ENCODE results near the gene SPATC1L. TPM values are rescaled to one million over a fixed set of nuclear protein-coding genes. Genes with fewer than 3 reads are reported as not detected.

SPATC1L gene
- total and polyA plus RNA-seq, 2 of the 8 experiments (the other 6 are each of a cell fraction or from before 2014, with no cell fraction given), result 24.9 to 50.0 TPM

DNA sequence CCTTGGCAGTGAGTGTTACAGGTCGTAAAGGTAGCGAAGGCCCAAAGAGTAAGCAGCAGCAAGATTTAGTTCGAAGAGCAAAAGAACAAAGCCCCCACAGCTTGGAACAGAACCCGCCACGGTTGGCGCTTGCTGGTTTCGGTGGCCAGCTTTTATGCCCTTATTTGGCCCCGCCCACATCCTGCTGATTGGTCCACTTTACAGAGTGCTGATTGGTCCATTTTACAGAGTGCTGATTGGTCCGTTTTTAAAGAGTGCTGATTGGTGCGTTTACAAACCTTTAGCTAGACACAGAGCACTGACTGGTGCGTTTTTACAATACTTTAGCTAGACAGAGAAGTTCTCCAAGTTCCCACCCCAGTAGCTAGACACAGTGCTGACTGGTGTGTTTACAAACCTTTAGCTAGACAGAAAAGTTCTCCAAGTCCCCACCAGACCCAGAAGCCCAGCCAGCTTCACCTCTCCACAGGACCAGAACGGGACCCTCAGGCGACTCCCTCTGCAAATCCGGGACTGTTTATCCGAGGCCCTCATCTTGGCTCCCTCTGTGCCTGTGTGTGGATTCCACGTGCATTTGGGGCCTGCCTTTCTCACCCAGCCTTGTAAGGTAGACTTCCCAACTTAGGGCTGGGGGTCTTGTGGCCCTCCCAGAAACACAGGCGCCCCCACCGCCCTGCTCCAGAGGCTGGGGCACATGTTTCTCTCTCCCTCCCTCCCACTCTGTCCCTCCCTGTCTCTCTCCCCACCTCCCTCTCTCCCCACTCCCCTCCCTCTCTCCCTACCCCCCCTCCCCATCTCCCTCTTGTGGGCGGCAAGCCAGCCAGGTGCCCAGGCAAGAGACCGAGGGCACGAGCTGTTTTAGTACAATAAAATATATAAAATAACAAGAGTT is 41.4 kb downstream of the SPATC1L start (continued):
- TF ChIP-seq, protein P1, sequence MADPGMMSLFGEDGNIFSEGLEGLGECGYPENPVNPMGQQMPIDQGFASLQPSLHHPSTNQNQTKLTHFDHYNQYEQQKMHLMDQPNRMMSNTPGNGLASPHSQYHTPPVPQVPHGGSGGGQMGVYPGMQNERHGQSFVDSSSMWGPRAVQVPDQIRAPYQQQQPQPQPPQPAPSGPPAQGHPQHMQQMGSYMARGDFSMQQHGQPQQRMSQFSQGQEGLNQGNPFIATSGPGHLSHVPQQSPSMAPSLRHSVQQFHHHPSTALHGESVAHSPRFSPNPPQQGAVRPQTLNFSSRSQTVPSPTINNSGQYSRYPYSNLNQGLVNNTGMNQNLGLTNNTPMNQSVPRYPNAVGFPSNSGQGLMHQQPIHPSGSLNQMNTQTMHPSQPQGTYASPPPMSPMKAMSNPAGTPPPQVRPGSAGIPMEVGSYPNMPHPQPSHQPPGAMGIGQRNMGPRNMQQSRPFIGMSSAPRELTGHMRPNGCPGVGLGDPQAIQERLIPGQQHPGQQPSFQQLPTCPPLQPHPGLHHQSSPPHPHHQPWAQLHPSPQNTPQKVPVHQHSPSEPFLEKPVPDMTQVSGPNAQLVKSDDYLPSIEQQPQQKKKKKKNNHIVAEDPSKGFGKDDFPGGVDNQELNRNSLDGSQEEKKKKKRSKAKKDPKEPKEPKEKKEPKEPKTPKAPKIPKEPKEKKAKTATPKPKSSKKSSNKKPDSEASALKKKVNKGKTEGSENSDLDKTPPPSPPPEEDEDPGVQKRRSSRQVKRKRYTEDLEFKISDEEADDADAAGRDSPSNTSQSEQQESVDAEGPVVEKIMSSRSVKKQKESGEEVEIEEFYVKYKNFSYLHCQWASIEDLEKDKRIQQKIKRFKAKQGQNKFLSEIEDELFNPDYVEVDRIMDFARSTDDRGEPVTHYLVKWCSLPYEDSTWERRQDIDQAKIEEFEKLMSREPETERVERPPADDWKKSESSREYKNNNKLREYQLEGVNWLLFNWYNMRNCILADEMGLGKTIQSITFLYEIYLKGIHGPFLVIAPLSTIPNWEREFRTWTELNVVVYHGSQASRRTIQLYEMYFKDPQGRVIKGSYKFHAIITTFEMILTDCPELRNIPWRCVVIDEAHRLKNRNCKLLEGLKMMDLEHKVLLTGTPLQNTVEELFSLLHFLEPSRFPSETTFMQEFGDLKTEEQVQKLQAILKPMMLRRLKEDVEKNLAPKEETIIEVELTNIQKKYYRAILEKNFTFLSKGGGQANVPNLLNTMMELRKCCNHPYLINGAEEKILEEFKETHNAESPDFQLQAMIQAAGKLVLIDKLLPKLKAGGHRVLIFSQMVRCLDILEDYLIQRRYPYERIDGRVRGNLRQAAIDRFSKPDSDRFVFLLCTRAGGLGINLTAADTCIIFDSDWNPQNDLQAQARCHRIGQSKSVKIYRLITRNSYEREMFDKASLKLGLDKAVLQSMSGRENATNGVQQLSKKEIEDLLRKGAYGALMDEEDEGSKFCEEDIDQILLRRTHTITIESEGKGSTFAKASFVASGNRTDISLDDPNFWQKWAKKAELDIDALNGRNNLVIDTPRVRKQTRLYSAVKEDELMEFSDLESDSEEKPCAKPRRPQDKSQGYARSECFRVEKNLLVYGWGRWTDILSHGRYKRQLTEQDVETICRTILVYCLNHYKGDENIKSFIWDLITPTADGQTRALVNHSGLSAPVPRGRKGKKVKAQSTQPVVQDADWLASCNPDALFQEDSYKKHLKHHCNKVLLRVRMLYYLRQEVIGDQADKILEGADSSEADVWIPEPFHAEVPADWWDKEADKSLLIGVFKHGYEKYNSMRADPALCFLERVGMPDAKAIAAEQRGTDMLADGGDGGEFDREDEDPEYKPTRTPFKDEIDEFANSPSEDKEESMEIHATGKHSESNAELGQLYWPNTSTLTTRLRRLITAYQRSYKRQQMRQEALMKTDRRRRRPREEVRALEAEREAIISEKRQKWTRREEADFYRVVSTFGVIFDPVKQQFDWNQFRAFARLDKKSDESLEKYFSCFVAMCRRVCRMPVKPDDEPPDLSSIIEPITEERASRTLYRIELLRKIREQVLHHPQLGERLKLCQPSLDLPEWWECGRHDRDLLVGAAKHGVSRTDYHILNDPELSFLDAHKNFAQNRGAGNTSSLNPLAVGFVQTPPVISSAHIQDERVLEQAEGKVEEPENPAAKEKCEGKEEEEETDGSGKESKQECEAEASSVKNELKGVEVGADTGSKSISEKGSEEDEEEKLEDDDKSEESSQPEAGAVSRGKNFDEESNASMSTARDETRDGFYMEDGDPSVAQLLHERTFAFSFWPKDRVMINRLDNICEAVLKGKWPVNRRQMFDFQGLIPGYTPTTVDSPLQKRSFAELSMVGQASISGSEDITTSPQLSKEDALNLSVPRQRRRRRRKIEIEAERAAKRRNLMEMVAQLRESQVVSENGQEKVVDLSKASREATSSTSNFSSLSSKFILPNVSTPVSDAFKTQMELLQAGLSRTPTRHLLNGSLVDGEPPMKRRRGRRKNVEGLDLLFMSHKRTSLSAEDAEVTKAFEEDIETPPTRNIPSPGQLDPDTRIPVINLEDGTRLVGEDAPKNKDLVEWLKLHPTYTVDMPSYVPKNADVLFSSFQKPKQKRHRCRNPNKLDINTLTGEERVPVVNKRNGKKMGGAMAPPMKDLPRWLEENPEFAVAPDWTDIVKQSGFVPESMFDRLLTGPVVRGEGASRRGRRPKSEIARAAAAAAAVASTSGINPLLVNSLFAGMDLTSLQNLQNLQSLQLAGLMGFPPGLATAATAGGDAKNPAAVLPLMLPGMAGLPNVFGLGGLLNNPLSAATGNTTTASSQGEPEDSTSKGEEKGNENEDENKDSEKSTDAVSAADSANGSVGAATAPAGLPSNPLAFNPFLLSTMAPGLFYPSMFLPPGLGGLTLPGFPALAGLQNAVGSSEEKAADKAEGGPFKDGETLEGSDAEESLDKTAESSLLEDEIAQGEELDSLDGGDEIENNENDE (IDR thresholded peaks at IDR 0.05; ENCODE audit: insufficient replicate concordance, low read length), result no peak
- no peak for TF ChIP-seq SUZ12 (IDR thresholded peaks at IDR 0.05; ENCODE audit: low read length)
- TF ChIP-seq SIRT6 (IDR thresholded peaks at IDR 0.05; ENCODE audit: low read length), result no peak
